Psoas muscle (tissue), 8 donors: Measurements from ENCODE around the gene ZSWIM9. TPM values are rescaled to one million over a fixed set of nuclear protein-coding genes. Genes with fewer than 3 reads are reported as not detected.

Experiments used
- ATAC-seq, 4 donors: fragments of 200-7000 bp; cut with Tn5 transposase; one replicate each; pipeline ENCODE4 v1.9.1; 2020; ENCODE audit warnings: moderate library complexity in 3 of 4, mild to moderate bottlenecking in 2 of 4
- DNase-seq, 2 donors: peaks; one replicate each; pipeline ENCODE4 v3.0.0-alpha.2; 2020
- H3K27ac ChIP-seq: fragments of 200-600 bp; one replicate; pipeline ENCODE4 v1.8.0; 2022
- H3K27me3 ChIP-seq, 3 donors: fragments of 200-600 bp in 1 of 3; one replicate each; pipeline versions ENCODE4 v1.6.1 to v1.8.0; 2013 to 2022; ENCODE audit warnings: low read length in 2 of 3, mild to moderate bottlenecking in 2 of 3, moderate library complexity in 1 of 3; ENCODE audit not compliant: insufficient read depth in 3 of 3
- H3K36me3 ChIP-seq, 2 donors: fragments of 200-600 bp in 1 of 2; one replicate each; pipeline versions ENCODE4 v1.6.1 to v1.8.0; 2013 to 2022; ENCODE audit warnings: low read depth in 1 of 2, mild to moderate bottlenecking in 1 of 2, moderate library complexity in 1 of 2; ENCODE audit not compliant: insufficient read depth in 1 of 2
- H3K4me1 ChIP-seq: fragments of 200-600 bp; one replicate; pipeline ENCODE4 v1.8.0; 2022
- H3K4me3 ChIP-seq: fragments of 200-600 bp; one replicate; pipeline ENCODE4 v1.8.0; 2022; ENCODE audit warnings: mild to moderate bottlenecking
- H3K9me3 ChIP-seq: fragments of 200-600 bp; one replicate; pipeline ENCODE4 v1.8.0; 2022
- CTCF ChIP-seq: fragments of 200-600 bp; IDR thresholded peaks from one replicate; pipeline ENCODE4 v1.8.0; 2022; ENCODE audit warnings: antibody characterized with exemption
- WGBS, 3 donors: extraction: QIAGEN DNeasy Blood & Tissue Kit; methylation state at CpG; one replicate each; pipeline versions ENCODE4 v1.1.6 to v1.1.7; 2013; 5-methylcytosine and 5-hydroxymethylcytosine counted together
- intact Hi-C, 2 donors: fragments of 100-400 bp; cut with DNase I; formaldehyde crosslinking; loops; one replicate each; pipeline versions ENCODE4 v1.11.0 to v1.14.2; 2022
- polyA plus RNA-seq, 3 donors: library from polyadenylated mRNA; stranded (reverse); fragments of 200-250 nt; gene quantifications; one replicate each; pipeline ENCODE4 v1.2.3, GENCODE V29; 2013
- total RNA-seq, 4 donors: library from RNA; stranded (reverse); fragmentation: NEBNext Ultra II Directional in 2 of 4; extraction: Animal tissue kit (Norgen Biotek cat#: 25700) in 2 of 4; gene quantifications; one replicate each; pipeline versions ENCODE4 v1.2.1 to v1.2.4, GENCODE V29; 2021 to 2023
- donor health status: healthy with polysubstance abuse.
- donor health status: DM: no; HTN: no; CAD: no; lungs with moderate emphysema.
- donor health status: Bipolar disorder and iron deficiency.
- donor health status: healthy.
- donor health status: DM: yes; HTN: yes; CAD: no.
- donor health status: DM: no; HTN: no; CAD: no.
- donor health status: DM: no; HTN: no; CAD: no.
- donor health status: DM: yes; HTN: yes; CAD: no.

The ZSWIM9 gene
- total and polyA plus RNA-seq, 7 donors, result 3.0 to 10.5 (median 5.2) TPM

- no peak for TF ChIP-seq CTCF
- DNase-seq (no peak), ATAC-seq (no peak)
- intact Hi-C loops, result no loop called here
- Histone ChIP-seq H3K9me3 (no peaks in the 10 kb centered on the region), H3K36me3 (no peaks in the 10 kb centered on the region), H3K27ac (peak overlapping the region; percentile 67), H3K4me3 (peak overlapping the region; percentile 89), H3K27me3 (no peaks in the 10 kb centered on the region), H3K4me1 (peaks cover 8% of the 10 kb centered on the region)
- 17 to 22% (median 19%) methylated on average over 5 of the region's 5 CpGs for WGBS, 3 donors
Measured at GRCh38 chr19:48203222-48203793, 32.8 kb downstream of the ZSWIM9 start.

- peak; percentile 99 to 100 (median 100) for ATAC-seq
- H3K4me1 ChIP-seq, result peaks cover 8% of the 10 kb centered on the region
- intact Hi-C loops, result no loop called here
- no peaks in the 10 kb centered on the region for H3K27me3 ChIP-seq
- WGBS, 3 donors, result 0% methylated on average over 34 of the region's 34 CpGs
- TF ChIP-seq CTCF, result no peak
- no peaks in the 10 kb centered on the region for H3K36me3 ChIP-seq
- H3K27ac ChIP-seq, result peak overlapping the region; percentile 67
- peak overlapping the region; percentile 89 for H3K4me3 ChIP-seq
- no peaks in the 10 kb centered on the region for H3K9me3 ChIP-seq
- DNase-seq, result peak; percentile 93 to 96
Measured at GRCh38 chr19:48203794-48204628, 33.5 kb downstream of the ZSWIM9 start.

GRCh38 chr19:48206397-48207093 lies 36.1 kb downstream of the ZSWIM9 start:
- ATAC-seq (no peak), DNase-seq (no peak)
- Histone ChIP-seq H3K4me3 (no peak overlapping the region), H3K9me3 (no peaks in the 10 kb centered on the region), H3K36me3 (peaks cover 0 to 15% of the 10 kb centered on the region in 2 donors), H3K27me3 (no peaks in the 10 kb centered on the region), H3K27ac (no peak overlapping the region), H3K4me1 (peaks cover 8% of the 10 kb centered on the region)
- intact Hi-C loops, result loop anchor here in 1 of 2 donors (5.0 kb wide), 1 partner anchor 46 kb away; no protein-coding TSS in a partner anchor
- TF ChIP-seq CTCF, result no peak
- 81 to 92% (median 91%) methylated on average over 9 of the region's 9 CpGs for WGBS, 3 donors

- DNase-seq (no peak), ATAC-seq (no peak)
- no peaks in the 10 kb centered on the region for H3K27me3 ChIP-seq
- TF ChIP-seq CTCF, result no peak
- H3K4me1 ChIP-seq, result peaks cover 1% of the 10 kb centered on the region
- no peak overlapping the region for H3K4me3 ChIP-seq
- H3K36me3 ChIP-seq, result peaks cover 0 to 49% of the 10 kb centered on the region in 2 donors
- peak overlapping the region; percentile 27 for H3K27ac ChIP-seq
- 72 to 78% (median 75%) methylated on average over 3 of the region's 3 CpGs for WGBS, 3 donors
- no peaks in the 10 kb centered on the region for H3K9me3 ChIP-seq
- intact Hi-C loops, result no loop called here
Measured at GRCh38 chr19:48210005-48210404, 39.5 kb downstream of the ZSWIM9 start.
